SHP77 treated with DMSO at 0.1 percent for 48 hours (cell line): ENCODE data around the gene ABI2.

ENCODE experiments used
- DNase-seq: peaks from one replicate; lab custom pipeline; 2025; lab: John Stamatoyannopoulos, UW

The ABI2 gene

DNA sequence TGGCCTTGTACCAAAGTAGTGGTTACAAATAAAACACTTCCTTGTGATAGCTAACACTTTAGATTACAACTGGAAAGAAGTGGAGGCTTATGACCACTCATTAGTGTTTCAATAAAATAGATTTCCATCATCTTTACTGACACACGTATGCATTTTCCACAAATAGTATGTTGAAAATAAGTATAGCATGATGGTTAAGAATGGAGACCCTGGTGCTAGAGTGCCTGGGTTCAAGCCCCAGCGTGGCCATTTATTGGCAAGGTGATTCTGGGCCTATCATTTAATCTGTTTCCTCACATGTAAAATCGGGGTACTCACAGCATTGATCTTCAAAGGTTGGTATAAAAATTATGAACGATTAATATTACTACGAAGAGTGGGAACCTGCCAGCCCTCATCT is 152.4 kb downstream of the ABI2 start:
- no peak for DNase-seq

DNA sequence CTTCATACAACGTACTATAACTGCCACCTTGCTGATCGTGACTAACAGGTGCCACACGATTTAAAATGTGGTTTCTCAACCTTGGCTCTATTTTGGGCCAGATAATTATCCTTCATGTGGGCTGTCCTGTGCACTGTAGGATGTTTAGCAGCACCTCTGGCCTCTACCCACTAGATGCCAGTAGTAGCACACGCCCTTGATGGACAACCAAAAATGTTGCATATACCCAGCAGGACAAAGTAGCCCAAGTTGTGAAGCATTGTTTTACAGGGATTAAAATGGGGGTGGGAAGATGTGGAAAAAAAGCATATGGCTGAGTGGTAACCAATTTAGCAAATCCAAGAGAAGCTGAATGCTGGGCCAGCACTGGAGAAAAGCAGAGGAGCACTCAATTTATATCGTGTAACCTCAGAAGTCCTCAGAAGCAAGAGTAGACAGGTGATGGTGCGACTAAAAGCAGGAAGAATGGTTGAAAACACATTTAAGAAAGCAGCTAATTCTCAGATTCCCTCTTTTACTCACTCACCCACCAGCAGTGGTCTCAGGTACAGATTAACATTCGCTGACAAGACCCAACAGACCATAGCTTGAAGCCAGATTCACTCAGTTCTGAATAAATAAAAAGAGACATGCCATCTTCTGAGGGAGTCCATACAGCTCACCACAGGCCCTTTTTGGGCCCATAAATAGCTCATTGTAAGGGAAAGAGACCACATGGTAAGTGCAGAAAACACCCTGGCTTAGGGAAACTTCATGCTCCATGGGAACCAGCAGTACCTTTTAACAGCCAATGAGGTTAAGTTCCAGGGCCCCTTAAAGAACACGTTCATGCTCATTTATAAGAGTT is 156.3 kb downstream of the ABI2 start:
- DNase-seq: no peak

DNA sequence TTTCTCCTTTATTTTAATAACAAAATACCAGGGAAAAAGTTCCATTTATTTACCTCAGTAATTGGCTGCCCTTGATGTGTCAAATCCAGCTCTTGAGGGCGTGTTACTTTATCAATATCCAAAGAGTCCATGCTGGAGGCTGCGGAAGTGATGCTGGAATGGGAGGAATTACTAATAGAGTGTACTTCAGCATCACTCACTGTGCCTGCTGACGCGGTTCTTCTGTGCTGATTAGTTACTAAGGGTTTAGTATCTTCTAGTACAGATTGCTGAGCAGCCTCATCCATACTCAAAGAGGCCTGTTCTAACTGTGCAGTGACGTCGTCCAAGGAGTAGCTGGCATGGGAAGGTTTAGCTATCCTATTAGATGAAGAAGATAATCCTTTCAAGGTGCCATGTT is 161.3 kb downstream of the ABI2 start:
- no peak for DNase-seq

DNA sequence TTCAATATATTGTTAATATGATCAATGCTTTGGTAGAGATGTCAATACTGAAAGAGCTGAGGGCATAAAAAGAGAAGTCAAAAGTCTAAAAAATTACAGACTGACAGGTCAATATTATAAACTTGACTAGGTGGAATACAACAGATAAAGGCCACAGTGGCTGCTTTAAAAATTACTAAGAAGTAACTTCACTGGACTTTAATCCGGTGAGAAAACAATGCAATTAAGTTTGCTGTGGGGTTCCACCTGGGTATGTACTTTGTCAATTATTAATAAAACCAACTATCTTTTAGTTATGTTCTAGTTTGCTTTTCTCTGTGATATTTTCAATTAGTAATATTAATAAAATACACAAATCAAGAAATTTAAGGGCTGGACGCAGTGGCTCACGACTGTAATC is 162.2 kb downstream of the ABI2 start:
- DNase-seq: no peak

DNA sequence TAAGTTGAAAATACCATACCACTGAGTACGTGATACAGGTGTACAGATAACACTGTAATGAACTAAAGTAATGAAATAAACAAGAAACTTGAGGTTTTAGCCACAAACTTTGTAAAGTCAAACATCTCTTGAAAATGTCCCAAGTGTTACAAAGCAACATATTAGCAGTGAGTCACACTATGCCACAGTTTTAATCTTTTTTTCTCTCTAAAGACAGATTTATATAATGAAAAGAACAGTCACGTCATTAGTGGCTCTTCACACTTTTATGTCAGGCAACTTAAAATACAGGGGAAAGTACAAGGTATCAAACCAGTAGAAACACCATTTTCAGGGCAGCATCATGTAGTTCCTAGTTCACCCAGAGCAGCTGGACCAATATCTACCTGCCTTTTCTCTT is 164.8 kb downstream of the ABI2 start:
- DNase-seq: no peak
